ENCODE results near the gene ZNF789. TPM values are rescaled to one million over a fixed set of nuclear protein-coding genes. Genes with fewer than 3 reads are reported as not detected.

ZNF789 gene
- total and polyA plus RNA-seq, 2 of the 4 experiments (the other 2 are of a cell fraction) = 4.8 to 8.9 TPM

GRCh38 chr7:99452541-99452940 lies 20.1 kb upstream of the ZNF789 start:
- H2AFZ ChIP-seq (replicated peaks; ENCODE audit: low read length, poor library complexity) = no peak overlapping the region
- H3K56ac ChIP-seq (ENCODE audit: extremely low read depth, insufficient read depth, low read length) = no peak overlapping the region
- peaks cover 48% of the 10 kb centered on the region for H4K20me1 ChIP-seq (ENCODE audit: insufficient read depth, low read length)
- dilution Hi-C loops (cut with HindIII; ENCODE audit: low sequenced_read_pairs, unreplicated experiment) (no loop called here), intact Hi-C loops (cut with micrococcal nuclease) (no loop called here), in situ Hi-C loops (cut with MboI; ENCODE audit: low sequenced_read_pairs) (no loop called here)
- H2AK9ac ChIP-seq (replicated peaks; ENCODE audit: low read depth, low read length, poor library complexity) = no peak overlapping the region
- no peak overlapping the region for H3K4me3 ChIP-seq (ENCODE audit: insufficient read depth, low read depth, low read length)
- H2BK20ac ChIP-seq (ENCODE audit: low read depth, low read length) = no peak overlapping the region
- H3K27ac ChIP-seq (ENCODE audit: insufficient read depth, low read length) = no peak overlapping the region
- TF ChIP-seq CTCF (conservative IDR thresholded peaks at IDR 0.05; ENCODE audit: low read depth, low read length) = no peak
- TF ChIP-seq USF2 (IDR thresholded peaks at IDR 0.05; ENCODE audit: low read depth, low read length) = no peak
- no peak for TF ChIP-seq POLR2A (IDR thresholded peaks at IDR 0.05; ENCODE audit: low read depth, low read length)
- TF ChIP-seq RFX5 (IDR thresholded peaks at IDR 0.05; ENCODE audit: low read depth, low read length) = no peak
- no peak for TF ChIP-seq MAZ (IDR thresholded peaks at IDR 0.05; ENCODE audit: borderline replicate concordance, low read depth, low read length)
- no peak overlapping the region for H2BK5ac ChIP-seq (ENCODE audit: low read depth, low read length, poor library complexity, severe bottlenecking)
- no peak for DNase-seq
- no peaks in the 10 kb centered on the region for H3K9me3 ChIP-seq (ENCODE audit: control insufficient read depth, insufficient read depth, low read length)
- no peak overlapping the region for H2AK5ac ChIP-seq (ENCODE audit: low read depth, low read length)
- WGBS, 2 experiments (ENCODE audit: extremely low coverage in 2 of 2, insufficient read length in 1 of 2) = 90% methylated on average over 12 of the region's 13 CpGs; no CpG with 5 or more reads in 1 of the 2 experiments
- BruUV-seq (replicated peaks) = no TSS peak
- H4K91ac ChIP-seq (ENCODE audit: insufficient read depth, low read depth, low read length) = no peak overlapping the region
- H3K14ac ChIP-seq (replicated peaks; ENCODE audit: low read depth, low read length) = no peak overlapping the region
- no peak for ATAC-seq (ENCODE audit: low read depth)
- H4K5ac ChIP-seq (ENCODE audit: low read depth, low read length) = no peak overlapping the region
- H3K36me3 ChIP-seq (ENCODE audit: control insufficient read depth, insufficient read depth, low read length) = peaks cover 90% of the 10 kb centered on the region
- no peak overlapping the region for H3K4me2 ChIP-seq (ENCODE audit: low read depth, low read length)
- H3K27me3 ChIP-seq (ENCODE audit: control insufficient read depth, insufficient read depth, low read length) = no peaks in the 10 kb centered on the region
- no peak overlapping the region for H3K18ac ChIP-seq (ENCODE audit: low read depth, low read length)
- H2BK120ac ChIP-seq (ENCODE audit: low read depth, low read length) = no peak overlapping the region
- no peak overlapping the region for H4K8ac ChIP-seq (ENCODE audit: low read depth in 2 of 2, low read length in 2 of 2)
- H3K4me1 ChIP-seq (ENCODE audit: control insufficient read depth, insufficient read depth, low read length) = no peaks in the 10 kb centered on the region
- no peaks in the 10 kb centered on the region for H3K9me1 ChIP-seq (ENCODE audit: insufficient read depth, low read length)
- ChIA-PET CTCF (no interaction called here), POLR2A (ENCODE audit: unreplicated experiment) (no interaction called here)
- no peak overlapping the region for H3K9ac ChIP-seq (ENCODE audit: low read depth, low read length)
- H3K4ac ChIP-seq (ENCODE audit: low read depth, low read length) = no peak overlapping the region
- no peak overlapping the region for H3K23ac ChIP-seq (ENCODE audit: low read depth, low read length)
- no peak overlapping the region for H2BK15ac ChIP-seq (ENCODE audit: low read depth, low read length)
- H3K79me1 ChIP-seq (ENCODE audit: low read depth in 1 of 2, low read length in 2 of 2) = peaks cover 15 to 69% of the 10 kb centered on the region in 2 experiments
